HepG2 (cell line): ENCODE data around the gene STARD10. TPM values are rescaled to one million over a fixed set of nuclear protein-coding genes. Genes with fewer than 3 reads are reported as not detected.

Source experiments
- ATAC-seq: fragments of 200-7000 bp; cut with Tn5 transposase; 3 replicates; pipeline ENCODE4 v1.9.1; 2020; ENCODE audit warnings: mild to moderate bottlenecking, moderate library complexity
- BruUV-seq: library from RNA; stranded (reverse); fragments of 400-500 nt; replicated peaks from 2 replicates; lab custom pipeline; 2021; lab: Mats Ljungman, UMichigan
- CTCF ChIA-PET: fragments of 300-600 bp; formaldehyde crosslinking; extraction: SDS; loops from one replicate; lab custom pipeline; 2021; ENCODE audit warnings: low total read pairs, inconsistent platforms, low intra/inter-chr PET ratio; lab: Yijun Ruan, JAX
- POLR2A ChIA-PET: fragments of 350-600 bp; sonication (Branson Sonifier 250); formaldehyde crosslinking; loops from one replicate; lab custom pipeline; 2020; ENCODE audit warnings: antibody characterized with exemption, inconsistent platforms; lab: Yijun Ruan, JAX
- DNase-seq: peaks from one replicate; pipeline ENCODE4 v3.0.0-alpha.2; 2015; ENCODE audit warnings: low spot score
- FAIRE-seq: peaks from 3 replicates; lab custom pipeline; 2011; peaks lifted over from hg19 to GRCh38; lab: Jason Lieb, UNC
- H2AFZ ChIP-seq: one replicate; pipeline ENCODE4 v1.6.1; 2011; ENCODE audit warnings: low read length, inconsistent platforms
- H3K27ac ChIP-seq: fragments of 300-600 bp; 3 replicates; pipeline ENCODE4 v1.8.0; 2011; ENCODE audit warnings: mixed run types, mild to moderate bottlenecking, mixed read lengths, low read length, inconsistent platforms; ENCODE audit not compliant: insufficient read depth; ENCODE audit errors: extremely low read length
- H3K27me3 ChIP-seq, 2 experiments: fragments of 200-600 bp in 1 of 2; 2 replicates in 1 of 2; 3 replicates in 1 of 2; pipeline versions ENCODE4 v1.6.0 to v1.8.0; 2011; ENCODE audit warnings: low read length in 2 of 2, mild to moderate bottlenecking in 2 of 2, moderate library complexity in 2 of 2, inconsistent platforms in 1 of 2; ENCODE audit not compliant: insufficient read depth in 2 of 2, control insufficient read depth in 1 of 2
- H3K36me3 ChIP-seq, 2 experiments: fragments of 200-600 bp in 1 of 2; replicated peaks in 1 of 2; 2 replicates in 1 of 2; 3 replicates in 1 of 2; pipeline versions ENCODE4 v1.5.1 to v1.8.0; 2011; ENCODE audit warnings: low read length in 2 of 2, inconsistent platforms in 1 of 2; ENCODE audit not compliant: insufficient read depth in 2 of 2, control insufficient read depth in 1 of 2
- H3K4me1 ChIP-seq: 2 replicates; pipeline ENCODE4 v1.5.1; 2012; ENCODE audit warnings: low read length, inconsistent platforms; ENCODE audit not compliant: insufficient read depth
- H3K4me2 ChIP-seq: 2 replicates; pipeline ENCODE4 v1.6.0; 2011; ENCODE audit warnings: low read depth, low read length, inconsistent platforms
- H3K4me3 ChIP-seq, 3 experiments: fragments of 200-600 bp in 1 of 3; sonication (generic), shearing (Covaris generic) in 1 of 3; replicated peaks in 1 of 3; 2 replicates each; pipeline ENCODE4 v1.5.1; 2011 to 2016; ENCODE audit warnings: low read length in 3 of 3, inconsistent platforms in 2 of 3, low read depth in 2 of 3, mild to moderate bottlenecking in 2 of 3, control low read depth in 1 of 3, mixed read lengths in 1 of 3; ENCODE audit not compliant: insufficient read depth in 1 of 3
- H3K79me2 ChIP-seq: one replicate; pipeline ENCODE4 v1.6.1; 2011; ENCODE audit warnings: low read length, inconsistent platforms; ENCODE audit not compliant: insufficient read depth
- H3K9ac ChIP-seq: 2 replicates; pipeline ENCODE4 v1.6.0; 2011; ENCODE audit warnings: mild to moderate bottlenecking, low read depth, low read length, inconsistent platforms; ENCODE audit not compliant: insufficient read depth
- H3K9me3 ChIP-seq: 2 replicates; pipeline ENCODE4 v1.5.1; 2012; ENCODE audit warnings: mild to moderate bottlenecking, low read length
- H4K20me1 ChIP-seq: 2 replicates; pipeline ENCODE4 v1.6.0; 2011; ENCODE audit warnings: inconsistent platforms, mild to moderate bottlenecking, low read length, moderate library complexity; ENCODE audit not compliant: insufficient read depth
- EEA1 ChIP-seq: sonication (generic); formaldehyde crosslinking; IDR thresholded peaks from 2 replicates; pipeline ENCODE4 v1.5.1; 2020; ENCODE audit warnings: mild to moderate bottlenecking, missing genetic modification reagents, borderline replicate concordance
- GATAD1 ChIP-seq: IDR thresholded peaks from 2 replicates; pipeline ENCODE4 v1.6.1; 2016; ENCODE audit warnings: missing genetic modification reagents, missing compliant biosample characterization
- GLI4 ChIP-seq: sonication (generic); formaldehyde crosslinking; IDR thresholded peaks from 2 replicates; pipeline ENCODE4 v1.5.1; 2020; ENCODE audit warnings: missing genetic modification reagents, mild to moderate bottlenecking, moderate library complexity, borderline replicate concordance
- JARID2 ChIP-seq: sonication (generic); formaldehyde crosslinking; IDR thresholded peaks from 2 replicates; pipeline ENCODE4 v1.8.1; 2023; ENCODE audit warnings: missing genetic modification reagents, inconsistent platforms; ENCODE audit not compliant: insufficient replicate concordance
- KLF16 ChIP-seq, 2 experiments: sonication (generic) in 1 of 2; formaldehyde crosslinking in 1 of 2; IDR thresholded peaks; 2 replicates each; pipeline versions ENCODE4 v1.6.1 to v1.8.0; 2016 to 2023; ENCODE audit warnings: missing genetic modification reagents in 2 of 2, missing compliant biosample characterization in 1 of 2
- MATR3 ChIP-seq: sonication (generic); formaldehyde crosslinking; IDR thresholded peaks from 2 replicates; pipeline ENCODE4 v1.4.0; 2020; ENCODE audit warnings: missing genetic modification reagents
- MYPOP ChIP-seq: sonication (generic); formaldehyde crosslinking; IDR thresholded peaks from 2 replicates; pipeline ENCODE4 v1.8.1; 2023; ENCODE audit warnings: mild to moderate bottlenecking, moderate library complexity, missing genetic modification reagents
- SRF ChIP-seq: IDR thresholded peaks from 2 replicates; pipeline ENCODE4 v1.6.1; 2011; ENCODE audit warnings: mild to moderate bottlenecking, low read depth, low read length, moderate library complexity
- THAP11 ChIP-seq: IDR thresholded peaks from 2 replicates; pipeline ENCODE4 v1.6.1; 2016; ENCODE audit warnings: missing biosample characterization, missing genetic modification reagents
- ZFYVE20 ChIP-seq: sonication (generic); formaldehyde crosslinking; IDR thresholded peaks from 2 replicates; pipeline ENCODE4 v1.8.0; 2023; ENCODE audit warnings: low read depth, mild to moderate bottlenecking, moderate library complexity, missing genetic modification reagents, borderline replicate concordance
- ZNF331 ChIP-seq: sonication (generic); formaldehyde crosslinking; IDR thresholded peaks from 2 replicates; pipeline ENCODE4 v1.4.0; 2020; ENCODE audit warnings: missing genetic modification reagents
- ZNF441 ChIP-seq: sonication (generic); formaldehyde crosslinking; IDR thresholded peaks from 2 replicates; pipeline ENCODE4 v1.7.0; 2021; ENCODE audit warnings: missing genetic modification reagents, borderline replicate concordance
- ZNF468 ChIP-seq: sonication (generic); formaldehyde crosslinking; IDR thresholded peaks from 2 replicates; pipeline ENCODE4 v1.8.0; 2022; ENCODE audit warnings: mild to moderate bottlenecking, moderate library complexity, missing genetic modification reagents
- ZNF776 ChIP-seq: sonication (generic); formaldehyde crosslinking; IDR thresholded peaks from 2 replicates; pipeline ENCODE4 v1.4.0; 2020; ENCODE audit warnings: mild to moderate bottlenecking, missing genetic modification reagents
- WGBS: methylation state at CpG from one replicate; pipeline ENCODE4 v1.1.6; 2017; ENCODE audit warnings: low lambda C conversion rate; 5-methylcytosine and 5-hydroxymethylcytosine counted together
- in situ Hi-C: cut with HindIII; loops from 2 replicates; pipeline ENCODE4 v1.10.0; 2017; ENCODE audit warnings: low pct_unique_long_range_greater_than_20kb; ENCODE audit not compliant: extremely low pct_ligation_motif_present
- intact Hi-C: fragments of 100-400 bp; cut with micrococcal nuclease; formaldehyde crosslinking; loops from one replicate; pipeline ENCODE4 v1.10.0; 2022; ENCODE audit not compliant: unreplicated experiment
- polyA plus RNA-seq, 8 experiments: library from polyadenylated mRNA; depleted of rRNA in 3 of 8; stranded (reverse) in 7 of 8; unstranded in 1 of 8; fragments of >200 nt; fragmentation: Illumina TruSeq in 4 of 8; extraction: Trizol in 4 of 8; gene quantifications; 2 replicates each; pipeline versions ENCODE4 v1.2.1 to v1.2.3, GENCODE V29; 2011 to 2016; ENCODE audit warnings: low read depth in 4 of 8, missing spikeins in 1 of 8, mixed read lengths in 1 of 8; ENCODE audit not compliant: insufficient read depth in 1 of 8
- total RNA-seq, 5 experiments: library from RNA; depleted of rRNA; stranded (reverse); fragments of >200 nt; fragmentation: Illumina TruSeq; extraction: Trizol; gene quantifications; 2 replicates each; pipeline ENCODE4 v1.2.3, GENCODE V29; 2016; ENCODE audit warnings: low read depth in 1 of 5

STARD10 gene
- total and polyA plus RNA-seq, 2 of the 13 experiments (the other 11 are each of a cell fraction or from before 2014, with no cell fraction given): 260 to 341 TPM

GRCh38 chr11:72833811-72834493 lies 40.1 kb upstream of the STARD10 start:
- no peak overlapping the region for H2AFZ ChIP-seq
- no peaks in the 10 kb centered on the region for H3K79me2 ChIP-seq
- H3K27ac ChIP-seq: no peak overlapping the region
- no peak for DNase-seq
- H3K4me3 ChIP-seq: no peak overlapping the region
- H3K27me3 ChIP-seq: no peaks in the 10 kb centered on the region
- BruUV-seq: no TSS peak
- POLR2A ChIA-PET: no interaction called here
- WGBS: 82% methylated on average over 8 of the region's 8 CpGs
- TF ChIP-seq ZNF441 (CRISPR knock-in tag) (no peak), THAP11 (CRISPR knock-in tag) (no peak), MYPOP (CRISPR knock-in tag) (no peak), KLF16 (CRISPR knock-in tag; IDR thresholded peaks at IDR 0.05) (no peak), JARID2 (CRISPR knock-in tag) (no peak), GATAD1 (CRISPR knock-in tag) (no peak), EEA1 (CRISPR knock-in tag) (no peak), ZFYVE20 (CRISPR knock-in tag) (no peak), SRF (no peak), MATR3 (CRISPR knock-in tag) (no peak), GLI4 (CRISPR knock-in tag) (no peak), ZNF331 (CRISPR knock-in tag) (no peak), ZNF468 (no peak), ZNF776 (CRISPR knock-in tag) (no peak)
- in situ Hi-C loops: no loop called here
- H3K4me1 ChIP-seq: 0 out of 2 replicates have a peak, but pooled peaks cover 8% of the 10 kb centered on the region
- no peak for ATAC-seq
- no peak overlapping the region for H3K9ac ChIP-seq
- no peaks in the 10 kb centered on the region for H4K20me1 ChIP-seq
- CTCF ChIA-PET: no interaction called here
- H3K36me3 ChIP-seq: peaks cover 13 to 34% of the 10 kb centered on the region in 2 experiments
- H3K9me3 ChIP-seq: no peaks in the 10 kb centered on the region
- FAIRE-seq: no peak
- intact Hi-C loops: no loop called here
- H3K4me2 ChIP-seq: no peak overlapping the region
